ENCODE measurements around the gene PRELID3B. TPM values are rescaled to one million over a fixed set of nuclear protein-coding genes. Genes with fewer than 3 reads are reported as not detected.
A peak's percentile ranks its signal among the peaks of the same experiment; 100 is the strongest.

PRELID3B gene
- total RNA-seq, 2 donors from 2014 or later: 28.9 to 35.6 TPM

GRCh38 chr20:59005523-59006166, 36.9 kb downstream of the PRELID3B start:
- Histone ChIP-seq H3K4me3 (peak overlapping the region; percentile 66 to 68), H3K27ac (peak overlapping the region; percentile 72 to 76), H3K9me3 (no peaks in the 10 kb centered on the region), H3K4me1 (replicated peaks) (peaks cover 7% of the 10 kb centered on the region), H3K27me3 (replicated peaks; ENCODE audit: insufficient read depth) (no peaks in the 10 kb centered on the region), H3K36me3 (peaks cover 0 to 8% of the 10 kb centered on the region in 2 donors)
- 77% methylated on average over 3 of the region's 3 CpGs for WGBS
- TF ChIP-seq CTCF (IDR thresholded peaks at IDR 0.05): no peak
- TF ChIP-seq POLR2AphosphoS5 (IDR thresholded peaks at IDR 0.05): no peak
- no peak for TF ChIP-seq POLR2A (IDR thresholded peaks at IDR 0.05)
- intact Hi-C loops (cut with DNase I): no loop called here
- no peak for DNase-seq (ENCODE audit: low spot score)

- 58% methylated on average over 17 of the region's 17 CpGs for WGBS
- no peak overlapping the region for H3K4me3 ChIP-seq
- no peak for DNase-seq (ENCODE audit: low spot score)
- intact Hi-C loops (cut with DNase I): no loop called here
- TF ChIP-seq CTCF (IDR thresholded peaks at IDR 0.05): no peak
- TF ChIP-seq POLR2AphosphoS5 (IDR thresholded peaks at IDR 0.05): no peak
- no peak for TF ChIP-seq POLR2A (IDR thresholded peaks at IDR 0.05)
- no peak overlapping the region for H3K27ac ChIP-seq
- H3K36me3 ChIP-seq: peaks cover 0 to 8% of the 10 kb centered on the region in 2 donors
- H3K4me1 ChIP-seq (replicated peaks): peaks cover 7% of the 10 kb centered on the region
- no peaks in the 10 kb centered on the region for H3K9me3 ChIP-seq
- H3K27me3 ChIP-seq (replicated peaks; ENCODE audit: insufficient read depth): no peaks in the 10 kb centered on the region
Observed at GRCh38 chr20:59004763-59005522, 37.6 kb downstream of the PRELID3B start.

- Histone ChIP-seq H3K4me3 (no peak overlapping the region), H3K9me3 (no peaks in the 10 kb centered on the region), H3K27me3 (replicated peaks; ENCODE audit: insufficient read depth) (no peaks in the 10 kb centered on the region), H3K36me3 (peaks cover 0 to 8% of the 10 kb centered on the region in 2 donors), H3K27ac (no peak overlapping the region), H3K4me1 (replicated peaks) (peaks cover 7% of the 10 kb centered on the region)
- 67% methylated on average over 4 of the region's 4 CpGs for WGBS
- intact Hi-C loops (cut with DNase I): no loop called here
- no peak for TF ChIP-seq CTCF (IDR thresholded peaks at IDR 0.05)
- TF ChIP-seq POLR2A (IDR thresholded peaks at IDR 0.05): no peak
- no peak for TF ChIP-seq POLR2AphosphoS5 (IDR thresholded peaks at IDR 0.05)
- no peak for DNase-seq (ENCODE audit: low spot score)
Observed at GRCh38 chr20:59004493-59004762, 38.2 kb downstream of the PRELID3B start.

GRCh38 chr20:59003836-59004492, 38.6 kb downstream of the PRELID3B start:
- peaks cover 0 to 12% of the 10 kb centered on the region in 2 donors for H3K36me3 ChIP-seq
- DNase-seq (ENCODE audit: low spot score): no peak
- no peak overlapping the region for H3K4me3 ChIP-seq
- intact Hi-C loops (cut with DNase I): no loop called here
- H3K27me3 ChIP-seq (replicated peaks; ENCODE audit: insufficient read depth): no peaks in the 10 kb centered on the region
- H3K9me3 ChIP-seq: no peaks in the 10 kb centered on the region
- 82% methylated on average over 16 of the region's 16 CpGs for WGBS
- H3K4me1 ChIP-seq (replicated peaks): peaks cover 7% of the 10 kb centered on the region
- TF ChIP-seq POLR2A (IDR thresholded peaks at IDR 0.05) (no peak), CTCF (IDR thresholded peaks at IDR 0.05) (no peak), POLR2AphosphoS5 (IDR thresholded peaks at IDR 0.05) (no peak)
- no peak overlapping the region for H3K27ac ChIP-seq

All from prostate gland (tissue), 2 donors.